H1 (cell line): ENCODE measurements around the gene PRKCI. TPM values are rescaled to one million over a fixed set of nuclear protein-coding genes. Genes with fewer than 3 reads are reported as not detected.

Experiments used
- KDM4A ChIP-seq: IDR thresholded peaks from one replicate; pipeline ENCODE4 v1.7.1; 2012; ENCODE audit warnings: low read depth, mild to moderate bottlenecking, moderate library complexity, low read length, inconsistent platforms; ENCODE audit not compliant: severe bottlenecking
- SP2 ChIP-seq: IDR thresholded peaks from 2 replicates; pipeline ENCODE4 v1.6.1; 2012; ENCODE audit warnings: mild to moderate bottlenecking, low read length, inconsistent platforms
- YY1 ChIP-seq: IDR thresholded peaks from 2 replicates; pipeline ENCODE4 v1.6.1; 2011; ENCODE audit warnings: low read depth, mild to moderate bottlenecking, low read length
- polyA plus RNA-seq, 7 experiments: library from polyadenylated mRNA; depleted of rRNA in 3 of 7; stranded (reverse) in 5 of 7; unstranded in 2 of 7; fragments of >200 nt in 5 of 7; fragments of 200-250 nt in 2 of 7; gene quantifications; 1 replicate in 5 of 7; 2 replicates in 1 of 7; 4 replicates in 1 of 7; pipeline versions ENCODE4 v1.2.1 to v1.2.3, GENCODE V29; 2011 to 2013; ENCODE audit warnings: missing spikeins in 2 of 7, mixed read lengths in 2 of 7
- total RNA-seq: library from RNA; stranded (reverse); fragmentation: NEBNext Ultra II Directional; extraction: Animal tissue kit (Norgen Biotek cat#: 25700); gene quantifications from 2 replicates; pipeline ENCODE4 v1.2.1, GENCODE V29; 2021
- TF ChIP-seq, protein P1 (sequence below): IDR thresholded peaks from 2 replicates; pipeline ENCODE4 v1.6.1; 2012; ENCODE audit warnings: inconsistent platforms

The PRKCI gene
- total and polyA plus RNA-seq, 2 of the 8 experiments (the other 6 are each of a cell fraction or from before 2014, with no cell fraction given), result 24.3 to 100.0 TPM

GRCh38 chr3:170277833-170278580 lies 55.8 kb downstream of the PRKCI start (continued):
- TF ChIP-seq KDM4A (no peak), SP2 (no peak), YY1 (no peak)
- TF ChIP-seq, protein P1, sequence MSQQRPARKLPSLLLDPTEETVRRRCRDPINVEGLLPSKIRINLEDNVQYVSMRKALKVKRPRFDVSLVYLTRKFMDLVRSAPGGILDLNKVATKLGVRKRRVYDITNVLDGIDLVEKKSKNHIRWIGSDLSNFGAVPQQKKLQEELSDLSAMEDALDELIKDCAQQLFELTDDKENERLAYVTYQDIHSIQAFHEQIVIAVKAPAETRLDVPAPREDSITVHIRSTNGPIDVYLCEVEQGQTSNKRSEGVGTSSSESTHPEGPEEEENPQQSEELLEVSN, result no peak
